Measurements from ENCODE around the gene IPCEF1.

The IPCEF1 gene

GRCh38 chr6:154356690-154357089 is at the start of gene IPCEF1:
TSS of gene IPCEF1 (minus strand) at chr6:154356803. CDS start at chr6:154265947, 90,856 bp downstream.
- no peak for DNase-seq (ENCODE audit: low read depth)

GRCh38 chr6:154406301-154406700 is 49.7 kb upstream of the IPCEF1 start:
- no peak for DNase-seq (ENCODE audit: low read depth)

- no peak for DNase-seq (ENCODE audit: low read depth)
Measured at GRCh38 chr6:154404791-154405400, 48.3 kb upstream of the IPCEF1 start.

- no peak for DNase-seq (ENCODE audit: low read depth)
Measured at GRCh38 chr6:154403788-154404187, 47.2 kb upstream of the IPCEF1 start.

GRCh38 chr6:154402081-154402780 is 45.6 kb upstream of the IPCEF1 start:
- DNase-seq (ENCODE audit: low read depth) = no peak

- no peak for DNase-seq (ENCODE audit: low read depth)
Measured at GRCh38 chr6:154399097-154399496, 42.5 kb upstream of the IPCEF1 start.

GRCh38 chr6:154397491-154398195 is 41.0 kb upstream of the IPCEF1 start:
- no peak for DNase-seq (ENCODE audit: low read depth)

GRCh38 chr6:154395878-154396277 is 39.3 kb upstream of the IPCEF1 start:
- no peak for DNase-seq (ENCODE audit: low read depth)

GRCh38 chr6:154395316-154395715 is 38.7 kb upstream of the IPCEF1 start:
- no peak for DNase-seq (ENCODE audit: low read depth)

- DNase-seq (ENCODE audit: low read depth) = no peak
Measured at GRCh38 chr6:154394571-154394970, 38.0 kb upstream of the IPCEF1 start.

- no peak for DNase-seq (ENCODE audit: low read depth)
Measured at GRCh38 chr6:154390034-154390433, 33.4 kb upstream of the IPCEF1 start.

- no peak for DNase-seq (ENCODE audit: low read depth)
Measured at GRCh38 chr6:154388803-154389202, 32.2 kb upstream of the IPCEF1 start.

GRCh38 chr6:154386848-154387717 is 30.5 kb upstream of the IPCEF1 start:
- no peak for DNase-seq (ENCODE audit: low read depth)

GRCh38 chr6:154384191-154384590 is 27.6 kb upstream of the IPCEF1 start:
- DNase-seq (ENCODE audit: low read depth) = no peak

GRCh38 chr6:154383273-154383672 is 26.7 kb upstream of the IPCEF1 start:
- no peak for DNase-seq (ENCODE audit: low read depth)

- DNase-seq (ENCODE audit: low read depth) = no peak
Measured at GRCh38 chr6:154382740-154383139, 26.1 kb upstream of the IPCEF1 start.

- no peak for DNase-seq (ENCODE audit: low read depth)
Measured at GRCh38 chr6:154381548-154381947, 24.9 kb upstream of the IPCEF1 start.

- DNase-seq (ENCODE audit: low read depth) = no peak
Measured at GRCh38 chr6:154380741-154381140, 24.1 kb upstream of the IPCEF1 start.

- DNase-seq (ENCODE audit: low read depth) = no peak
Measured at GRCh38 chr6:154379585-154379984, 23.0 kb upstream of the IPCEF1 start.

- no peak for DNase-seq (ENCODE audit: low read depth)
Measured at GRCh38 chr6:154378518-154378917, 21.9 kb upstream of the IPCEF1 start.

GRCh38 chr6:154377726-154378125 is 21.1 kb upstream of the IPCEF1 start:
- DNase-seq (ENCODE audit: low read depth) = no peak

- DNase-seq (ENCODE audit: low read depth) = no peak
Measured at GRCh38 chr6:154373971-154374370, 17.4 kb upstream of the IPCEF1 start.

All from activated T-cell treated with anti-CD3 and anti-CD28 coated beads for 48 hours (primary cell).